ENCODE data around the gene ASB1.

- TF ChIP-seq CTCF (IDR thresholded peaks at IDR 0.05) (no peak), POLR2A (IDR thresholded peaks at IDR 0.05) (no peak), POLR2AphosphoS5 (IDR thresholded peaks at IDR 0.05; ENCODE audit: insufficient read depth in 1 of 2, low read depth in 1 of 2) (no peak)
Observed at GRCh38 chr2:238475034-238475433, 48.3 kb downstream of the ASB1 start.

Data from vagina (tissue), 2 donors.